GM19043 (cell line): ENCODE results near the gene PICK1.

Experiments
- ATAC-seq: cut with Tn5 transposase; IDR thresholded peaks from one replicate; pipeline ENCODE4 v1.9.1; 2021; ENCODE audit warnings: low read depth; ENCODE audit not compliant: unreplicated experiment

Gene PICK1

DNA sequence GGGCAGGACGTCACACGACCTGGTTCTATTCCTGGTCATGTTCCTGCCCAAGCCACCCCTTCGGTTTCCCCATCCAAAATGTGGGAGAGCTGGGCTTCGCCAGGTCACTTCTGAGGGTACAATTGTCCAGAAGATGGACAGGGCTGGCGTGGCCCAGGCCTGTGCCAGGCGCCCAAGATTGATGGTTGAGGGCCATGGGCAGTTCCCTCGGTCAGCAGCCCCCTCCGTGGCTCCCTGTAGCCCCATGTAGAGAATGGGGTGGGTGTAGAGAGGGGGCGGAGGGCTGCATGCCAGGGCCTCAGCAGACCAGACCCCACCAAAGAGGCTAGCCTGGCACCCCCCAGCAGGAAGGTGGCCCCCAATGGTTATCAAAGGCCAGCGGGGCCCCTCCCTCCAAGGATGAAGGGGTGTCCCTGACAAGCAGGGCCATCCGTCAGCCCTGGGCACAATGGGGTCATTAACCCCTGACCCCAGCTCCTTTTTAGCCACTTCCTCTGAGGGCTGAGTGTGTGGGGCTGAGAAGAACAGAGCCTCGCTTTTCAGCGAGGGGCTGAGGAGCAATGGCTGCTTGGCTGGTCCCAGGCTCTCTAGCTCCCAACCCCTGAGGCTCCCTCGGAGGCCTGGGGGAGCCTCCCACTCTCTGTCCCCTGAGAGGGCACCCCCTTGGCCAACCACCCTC is 11.0 kb upstream of the PICK1 start:
- ATAC-seq = no peak

DNA sequence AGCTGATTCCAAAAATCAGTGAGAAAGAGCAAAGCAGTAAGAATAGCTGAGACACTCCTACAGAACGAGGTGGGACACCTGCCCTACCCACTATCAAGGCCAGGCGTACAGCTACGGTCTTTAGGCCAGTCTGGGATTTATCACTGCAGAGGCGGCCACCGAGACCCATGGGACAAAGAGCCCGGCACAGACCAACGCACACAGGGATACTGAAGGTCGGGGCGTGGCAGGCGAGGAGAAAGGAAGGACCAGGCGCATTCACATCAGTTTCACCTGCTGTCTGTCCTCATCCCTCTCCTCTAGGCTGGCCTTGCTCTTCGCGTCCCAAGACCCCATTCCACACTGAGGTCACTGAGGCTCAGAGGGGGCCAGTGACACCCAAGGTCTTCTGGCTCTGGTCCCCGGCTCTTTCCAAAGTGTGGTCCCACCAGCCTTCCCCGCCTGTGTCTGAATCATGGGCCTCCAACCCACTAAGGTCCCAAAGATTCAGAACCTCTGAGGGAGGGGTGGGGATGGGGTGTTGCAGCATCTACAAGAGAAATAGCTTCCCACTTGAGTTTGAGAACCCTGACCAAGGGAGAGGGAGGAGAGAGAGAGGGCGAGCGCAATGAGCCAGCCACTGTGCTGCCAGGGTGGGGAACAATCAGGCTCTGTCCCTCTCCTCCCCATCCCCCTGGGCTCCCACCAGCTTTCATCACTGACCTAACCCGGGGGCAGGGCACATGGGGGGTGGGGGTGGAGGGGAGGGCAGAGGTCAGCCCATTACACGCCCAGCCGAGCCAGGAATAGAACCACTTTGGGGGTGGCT is 7.2 kb upstream of the PICK1 start:
- no peak for ATAC-seq

DNA sequence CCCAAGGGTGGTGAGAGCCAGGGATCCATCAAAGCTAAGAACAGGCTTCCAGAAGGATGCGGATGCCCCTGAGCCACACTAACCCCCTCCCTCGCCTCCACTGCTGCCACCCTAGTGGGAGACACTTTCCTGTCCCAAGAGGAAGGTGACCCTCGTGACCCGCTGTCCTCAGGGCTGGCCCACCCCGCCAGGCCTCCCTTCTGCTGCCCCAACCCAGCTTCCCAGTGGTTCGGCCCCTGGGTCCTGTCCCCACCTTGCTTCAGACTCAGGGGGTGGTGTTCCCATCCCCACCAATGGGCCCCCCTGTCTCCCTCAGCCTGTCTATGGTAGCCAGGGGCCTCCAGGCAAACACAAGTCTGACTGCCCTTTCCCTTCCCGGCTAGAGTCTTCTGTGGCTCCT is 6.5 kb upstream of the PICK1 start:
- ATAC-seq = no peak

GRCh38 chr22:38051261-38051660 is 5.9 kb upstream of the PICK1 start:
- no peak for ATAC-seq

GRCh38 chr22:38051900-38052862 is 5.0 kb upstream of the PICK1 start:
- no peak for ATAC-seq

- no peak for ATAC-seq
Measured at GRCh38 chr22:38062791-38063190, 5.6 kb downstream of the PICK1 start.

DNA sequence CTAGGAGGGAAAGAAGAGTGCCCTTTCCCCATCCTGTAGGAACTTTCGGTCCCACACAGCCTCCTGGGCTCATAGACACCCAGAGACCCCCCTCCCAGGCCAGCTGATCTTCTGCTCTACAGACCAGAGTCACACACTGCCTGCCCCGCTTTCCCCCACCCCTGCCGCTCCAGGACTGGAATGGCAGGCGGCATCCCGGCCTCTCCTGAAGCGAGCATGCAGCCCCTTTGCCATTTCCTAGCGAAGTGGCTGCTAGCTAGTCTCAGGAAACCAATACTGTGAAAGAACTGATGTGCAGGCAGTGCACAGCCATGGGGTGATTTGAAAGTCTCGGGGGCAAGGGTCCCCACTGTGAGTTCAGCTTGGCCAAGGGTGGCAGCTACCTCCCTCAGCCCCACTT is 8.3 kb downstream of the PICK1 start:
- no peak for ATAC-seq

- ATAC-seq = no peak
Measured at GRCh38 chr22:38066381-38067027, 9.3 kb downstream of the PICK1 start.

DNA sequence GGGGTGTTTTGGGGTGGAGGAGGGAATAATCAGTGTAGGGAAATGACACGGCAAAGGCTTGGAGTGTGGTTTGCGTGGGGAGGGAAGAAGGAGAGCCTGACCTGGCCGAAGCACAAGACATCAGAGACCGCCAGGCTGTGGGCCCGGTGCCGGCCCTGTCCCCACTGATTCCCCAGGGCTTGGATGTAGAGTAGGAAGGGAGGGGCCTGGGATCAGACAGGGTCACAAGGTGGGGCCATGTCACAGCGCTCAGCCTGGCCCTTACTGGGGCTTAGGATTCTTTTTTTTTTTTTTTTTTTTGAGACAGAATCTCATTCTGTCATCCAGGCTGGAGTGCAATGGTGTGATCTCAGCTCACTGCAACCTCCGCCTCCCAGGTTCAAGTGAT is 9.8 kb downstream of the PICK1 start:
- no peak for ATAC-seq

DNA sequence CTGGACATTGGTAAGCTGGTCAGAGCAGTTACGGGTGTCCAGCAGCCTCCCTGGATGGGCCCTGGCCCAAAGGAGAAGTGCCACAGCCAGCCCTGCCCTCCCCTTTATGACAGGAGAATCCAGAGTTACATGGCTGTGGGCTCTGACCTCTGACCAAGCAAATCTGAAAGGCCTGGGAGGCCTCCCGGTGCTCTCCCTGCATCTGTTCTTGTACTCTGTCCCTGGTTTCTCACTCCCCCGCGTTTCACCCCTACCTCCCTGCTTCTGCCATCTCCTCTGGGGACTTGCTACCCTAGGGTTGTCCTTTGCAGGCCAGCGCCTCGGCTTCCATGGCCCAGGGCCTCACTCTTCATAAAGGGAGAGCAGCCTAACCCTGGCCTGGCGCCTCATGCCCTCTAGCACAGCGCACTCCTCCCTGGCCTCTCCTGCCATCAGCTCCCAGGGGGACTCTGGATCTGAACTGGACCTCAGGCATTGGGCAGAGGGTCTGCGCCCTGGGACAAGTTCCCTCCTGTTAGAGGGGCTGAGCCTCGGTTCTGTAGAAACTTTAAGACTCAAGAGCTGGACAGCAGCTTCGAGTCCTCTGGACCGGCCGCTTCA is 10.7 kb downstream of the PICK1 start:
- no peak for ATAC-seq

- ATAC-seq = no peak
Measured at GRCh38 chr22:38068641-38069371, 11.6 kb downstream of the PICK1 start.

DNA sequence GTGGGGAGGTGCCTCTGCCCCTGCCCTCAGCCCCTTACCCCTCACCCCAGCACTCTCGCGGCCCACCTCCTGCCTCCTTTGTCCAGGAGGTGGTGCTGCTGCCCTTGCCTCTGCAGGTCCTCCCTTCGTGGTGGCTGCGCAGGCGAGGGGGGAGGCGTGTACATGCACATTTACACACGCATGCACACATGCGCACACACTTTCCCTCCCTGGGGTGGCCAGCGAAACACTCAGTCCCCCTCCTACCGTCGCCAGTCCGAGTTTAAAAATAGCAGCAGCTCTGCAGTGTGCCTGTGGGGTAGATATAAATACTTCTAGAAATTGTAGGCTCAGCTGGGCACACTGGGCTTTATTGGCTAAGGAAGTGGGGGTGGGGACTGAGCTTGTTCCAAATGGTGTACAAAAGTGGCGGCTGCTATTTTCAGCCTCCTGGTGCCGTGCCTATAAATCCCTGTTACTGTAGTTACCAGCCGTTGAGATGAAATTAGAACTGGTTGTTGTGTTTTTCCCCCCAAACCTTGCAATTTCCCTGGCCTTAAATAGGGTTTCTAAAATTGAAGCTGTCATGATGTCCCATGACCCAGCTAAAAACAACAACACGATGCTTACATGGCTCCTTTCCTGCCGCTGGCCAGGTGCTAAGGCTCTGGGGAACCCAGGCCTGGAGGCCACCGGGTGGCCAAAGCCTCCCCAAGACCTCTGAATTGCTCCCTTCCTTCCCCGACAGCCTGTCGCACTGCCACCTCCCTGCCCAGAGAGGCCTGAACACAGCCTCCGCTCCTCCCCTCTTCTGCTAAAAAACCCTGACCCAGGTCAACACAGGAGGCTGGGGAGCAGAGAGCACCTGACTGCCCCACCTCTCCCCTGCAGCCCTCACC is 12.4 kb downstream of the PICK1 start:
- no peak for ATAC-seq

DNA sequence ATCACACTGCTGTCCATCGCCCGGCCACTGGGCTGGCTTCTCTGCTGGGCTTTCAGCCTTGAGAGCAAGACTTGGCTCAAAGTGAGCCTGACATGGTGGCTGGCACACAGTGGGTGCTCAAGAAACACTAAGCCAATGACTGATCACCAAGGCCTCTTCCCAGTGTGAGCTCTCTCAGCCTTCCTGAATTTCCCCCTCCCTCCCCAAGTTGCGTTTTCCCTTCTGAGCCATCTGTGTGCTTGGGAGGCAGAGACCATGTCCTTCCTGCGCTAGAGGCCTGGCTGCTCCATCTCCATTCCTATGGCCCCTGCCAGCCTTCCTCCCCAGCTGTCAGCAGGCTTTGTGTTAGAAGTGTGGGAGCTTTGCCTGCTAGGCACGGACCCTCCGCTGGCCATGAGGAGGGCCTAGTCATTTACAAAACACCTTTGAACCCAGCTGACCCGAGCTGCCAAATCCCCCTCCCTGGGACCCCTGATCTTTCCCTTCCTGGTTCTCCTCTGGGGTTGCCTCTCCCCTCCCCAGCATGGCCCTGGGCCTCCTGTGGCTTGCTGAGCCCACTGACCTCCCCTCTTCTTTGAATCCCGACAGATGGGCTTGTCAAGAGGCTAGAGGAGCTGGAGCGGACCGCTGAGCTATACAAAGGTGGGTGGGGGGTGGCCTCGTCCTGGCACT is 13.2 kb downstream of the PICK1 start:
- ATAC-seq = no peak

GRCh38 chr22:38071421-38072321 is 14.5 kb downstream of the PICK1 start:
- ATAC-seq = no peak

DNA sequence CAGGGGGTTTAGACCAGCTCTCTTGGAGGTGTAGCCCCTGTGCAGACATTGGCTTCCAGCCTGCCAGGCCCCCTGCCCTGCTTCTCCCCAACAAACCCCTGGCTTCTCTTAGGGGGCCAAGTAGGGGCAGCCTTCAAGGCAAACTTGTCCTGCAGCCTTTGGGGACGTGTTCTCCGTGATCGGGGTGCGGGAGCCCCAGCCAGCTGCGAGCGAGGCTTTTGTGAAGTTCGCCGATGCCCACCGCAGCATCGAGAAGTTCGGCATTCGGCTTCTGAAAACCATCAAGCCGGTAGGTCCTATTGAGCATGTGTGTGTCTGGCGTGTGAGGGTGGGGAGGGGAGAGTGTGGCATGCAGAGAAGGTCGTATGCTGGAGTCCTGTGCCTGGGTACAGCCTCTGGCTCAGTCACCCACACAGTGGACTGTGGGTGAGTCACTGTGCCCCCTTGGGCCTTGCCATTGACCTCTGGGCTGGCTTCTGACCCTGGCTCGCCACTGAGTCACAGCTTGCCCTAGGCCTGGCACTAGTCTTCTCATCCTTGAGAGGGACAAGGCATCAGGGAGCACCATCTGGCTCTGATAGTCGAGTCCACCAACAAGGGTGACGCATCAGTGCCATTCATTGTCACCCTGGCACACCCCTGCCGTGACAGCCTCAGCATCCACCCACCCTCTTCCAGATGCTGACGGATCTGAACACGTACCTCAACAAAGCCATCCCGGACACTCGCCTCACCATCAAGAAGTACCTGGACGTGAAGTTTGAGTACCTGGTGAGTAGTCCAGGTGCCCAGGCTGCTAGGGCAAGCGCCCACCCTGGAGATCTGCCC is 15.3 kb downstream of the PICK1 start:
- ATAC-seq = no peak
